Keratinocyte (primary cell): ENCODE results near the gene MYADML2. TPM values are rescaled to one million over a fixed set of nuclear protein-coding genes. Genes with fewer than 3 reads are reported as not detected.

Experiments used
- DNase-seq: peaks from one replicate; pipeline ENCODE4 v3.0.0-alpha.2; 2011; ENCODE audit warnings: low read depth, missing footprints, low spot score
- FAIRE-seq: peaks from 2 replicates; lab custom pipeline; 2011; peaks lifted over from hg19 to GRCh38; lab: Jason Lieb, UNC
- H2AFZ ChIP-seq: 2 replicates; pipeline ENCODE4 v1.6.0; 2012; ENCODE audit warnings: low read length, control low read depth, inconsistent platforms; ENCODE audit not compliant: control insufficient read depth
- H3K27ac ChIP-seq: 2 replicates; pipeline ENCODE4 v1.5.1; 2011; ENCODE audit warnings: low read length; ENCODE audit not compliant: control insufficient read depth, insufficient read depth
- H3K27me3 ChIP-seq: 3 replicates; pipeline ENCODE4 v1.6.0; 2011; ENCODE audit warnings: low read length; ENCODE audit not compliant: control insufficient read depth, insufficient read depth; ENCODE audit errors: extremely low read depth
- H3K36me3 ChIP-seq, 2 experiments: 2 replicates in 1 of 2; 3 replicates in 1 of 2; pipeline ENCODE4 v1.5.1; 2011; ENCODE audit warnings: low read length in 2 of 2, mild to moderate bottlenecking in 1 of 2; ENCODE audit not compliant: control insufficient read depth in 2 of 2, insufficient read depth in 2 of 2; ENCODE audit errors: extremely low read depth in 1 of 2
- H3K4me1 ChIP-seq: 3 replicates; pipeline ENCODE4 v1.5.1; 2011; ENCODE audit warnings: low read length; ENCODE audit not compliant: control insufficient read depth, insufficient read depth; ENCODE audit errors: extremely low read depth
- H3K4me2 ChIP-seq: 3 replicates; pipeline ENCODE4 v1.6.0; 2011; ENCODE audit warnings: low read depth, low read length; ENCODE audit not compliant: control insufficient read depth, insufficient read depth; ENCODE audit errors: extremely low read depth
- H3K4me3 ChIP-seq, 3 experiments: fragments of 200-600 bp in 1 of 3; sonication (generic) in 1 of 3; 2 replicates in 2 of 3; 3 replicates in 1 of 3; pipeline ENCODE4 v1.5.1; 2011 to 2016; ENCODE audit warnings: low read length in 3 of 3, mild to moderate bottlenecking in 3 of 3, control low read depth in 2 of 3, inconsistent platforms in 1 of 3, low read depth in 1 of 3, mixed read lengths in 1 of 3, mixed run types in 1 of 3, moderate library complexity in 1 of 3; ENCODE audit not compliant: control insufficient read depth in 2 of 3, insufficient read depth in 2 of 3; ENCODE audit errors: extremely low read depth in 1 of 3
- H3K79me2 ChIP-seq: 2 replicates; pipeline ENCODE4 v1.6.0; 2012; ENCODE audit warnings: low read length; ENCODE audit not compliant: control insufficient read depth, insufficient read depth
- H3K9ac ChIP-seq: 3 replicates; pipeline ENCODE4 v1.6.0; 2011; ENCODE audit warnings: low read length; ENCODE audit not compliant: control insufficient read depth, insufficient read depth; ENCODE audit errors: extremely low read depth
- H3K9me1 ChIP-seq: 3 replicates; pipeline ENCODE4 v1.6.0; 2011; ENCODE audit warnings: low read length; ENCODE audit not compliant: control insufficient read depth, insufficient read depth; ENCODE audit errors: extremely low read depth
- H3K9me3 ChIP-seq: 2 replicates; pipeline ENCODE4 v1.5.1; 2012; ENCODE audit warnings: low read depth, low read length; ENCODE audit not compliant: control insufficient read depth
- H4K20me1 ChIP-seq: 3 replicates; pipeline ENCODE4 v1.6.0; 2011; ENCODE audit warnings: low read length; ENCODE audit not compliant: control insufficient read depth, insufficient read depth; ENCODE audit errors: extremely low read depth
- EZH2 ChIP-seq: IDR thresholded peaks from one replicate; pipeline ENCODE4 v1.6.1; 2012; ENCODE audit warnings: inconsistent platforms, mild to moderate bottlenecking, low read length, moderate library complexity
- dilution Hi-C: fragments of 300-500 bp; cut with MboI; formaldehyde crosslinking; loops from one replicate; pipeline ENCODE4 v1.7.0; 2020; ENCODE audit warnings: low sequenced_read_pairs; ENCODE audit not compliant: extremely low pct_ligation_motif_present
- polyA plus RNA-seq, 5 experiments: library from polyadenylated mRNA; depleted of rRNA in 3 of 5; stranded (reverse) in 3 of 5; stranded (forward) in 1 of 5; unstranded in 1 of 5; fragments of >200 nt; gene quantifications; 1 replicate in 1 of 5; 2 replicates in 3 of 5; 3 replicates in 1 of 5; pipeline versions ENCODE4 v1.2.1 to v1.2.3, GENCODE V29; 2011 to 2012; ENCODE audit warnings: missing spikeins in 2 of 5, low read depth in 1 of 5, low replicate concordance in 1 of 5
- TF ChIP-seq, protein P1 (sequence below), 3 experiments: IDR thresholded peaks in 1 of 3; conservative IDR thresholded peaks in 1 of 3; optimal IDR thresholded peaks in 1 of 3; 2 replicates in 2 of 3; 3 replicates in 1 of 3; pipeline versions ENCODE3 to v1.5.1; 2011; ENCODE audit warnings: low read length in 3 of 3, mild to moderate bottlenecking in 3 of 3, moderate library complexity in 2 of 3, control low read depth in 1 of 3, inconsistent platforms in 1 of 3; ENCODE audit not compliant: insufficient read depth in 2 of 3; ENCODE audit errors: extremely low read depth in 1 of 3

Gene MYADML2
- polyA plus RNA-seq, 1 donor (not counting 4 experiments of a cell fraction or from before 2014, with no cell fraction given) = not detected

GRCh38 chr17:81993729-81994592 is 46.9 kb upstream of the MYADML2 start:
- Histone ChIP-seq H4K20me1 (no peaks in the 10 kb centered on the region), H3K9me1 (no peaks in the 10 kb centered on the region), H3K4me2 (no peak overlapping the region), H3K9ac (no peak overlapping the region), H3K36me3 (no peaks in the 10 kb centered on the region), H3K4me1 (peaks cover 14% of the 10 kb centered on the region), H3K27ac (no peak overlapping the region), H2AFZ (no peak overlapping the region), H3K79me2 (no peaks in the 10 kb centered on the region), H3K27me3 (no peaks in the 10 kb centered on the region), H3K9me3 (no peaks in the 10 kb centered on the region), H3K4me3 (no peak overlapping the region)
- dilution Hi-C loops = no loop called here
- TF ChIP-seq EZH2 = no peak
- FAIRE-seq (no peak), DNase-seq (no peak)

DNA sequence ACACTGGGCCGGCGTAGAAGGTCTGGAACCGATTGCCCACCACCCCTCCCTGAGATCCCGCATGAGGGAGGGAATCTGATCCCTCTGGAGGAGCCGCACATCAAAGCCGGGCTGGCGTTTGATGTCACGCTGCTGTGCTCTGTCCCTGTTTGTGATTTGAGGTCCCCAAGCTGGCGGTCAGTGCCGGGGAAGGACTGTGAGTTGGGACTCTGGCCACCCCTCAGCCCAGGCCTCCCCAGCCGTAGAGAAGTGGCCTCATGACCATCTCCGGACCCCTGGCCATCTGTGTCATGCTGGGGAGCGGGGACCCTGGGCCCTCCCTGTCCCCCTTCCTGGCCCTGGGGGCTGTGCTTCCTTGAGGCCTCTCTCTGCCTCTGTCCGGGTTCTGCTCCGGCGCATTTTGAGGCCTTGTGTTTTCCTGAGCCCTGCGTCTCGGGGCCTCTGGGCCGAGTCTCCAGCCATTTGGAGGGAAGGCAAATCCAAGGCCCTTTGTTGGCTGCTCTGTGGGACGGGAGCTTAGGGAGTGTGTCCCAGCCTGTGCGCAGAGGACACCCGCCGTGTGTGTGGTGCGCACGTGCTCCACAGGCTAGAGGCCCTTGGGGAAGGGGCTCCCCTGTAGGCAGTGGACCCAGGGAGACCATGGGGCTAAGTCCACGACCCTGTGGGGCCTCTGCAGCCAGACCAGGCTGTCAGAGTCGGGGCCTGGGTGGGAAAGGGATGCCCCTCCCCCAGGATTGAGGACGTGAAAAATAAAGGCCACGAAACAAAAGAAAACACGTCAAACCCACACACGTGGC is 45.5 kb upstream of the MYADML2 start:
- H3K9me1 ChIP-seq = no peaks in the 10 kb centered on the region
- H3K9ac ChIP-seq = peak overlapping the region; percentile 15
- H3K79me2 ChIP-seq = no peaks in the 10 kb centered on the region
- no peak for TF ChIP-seq EZH2
- TF ChIP-seq, protein P1, sequence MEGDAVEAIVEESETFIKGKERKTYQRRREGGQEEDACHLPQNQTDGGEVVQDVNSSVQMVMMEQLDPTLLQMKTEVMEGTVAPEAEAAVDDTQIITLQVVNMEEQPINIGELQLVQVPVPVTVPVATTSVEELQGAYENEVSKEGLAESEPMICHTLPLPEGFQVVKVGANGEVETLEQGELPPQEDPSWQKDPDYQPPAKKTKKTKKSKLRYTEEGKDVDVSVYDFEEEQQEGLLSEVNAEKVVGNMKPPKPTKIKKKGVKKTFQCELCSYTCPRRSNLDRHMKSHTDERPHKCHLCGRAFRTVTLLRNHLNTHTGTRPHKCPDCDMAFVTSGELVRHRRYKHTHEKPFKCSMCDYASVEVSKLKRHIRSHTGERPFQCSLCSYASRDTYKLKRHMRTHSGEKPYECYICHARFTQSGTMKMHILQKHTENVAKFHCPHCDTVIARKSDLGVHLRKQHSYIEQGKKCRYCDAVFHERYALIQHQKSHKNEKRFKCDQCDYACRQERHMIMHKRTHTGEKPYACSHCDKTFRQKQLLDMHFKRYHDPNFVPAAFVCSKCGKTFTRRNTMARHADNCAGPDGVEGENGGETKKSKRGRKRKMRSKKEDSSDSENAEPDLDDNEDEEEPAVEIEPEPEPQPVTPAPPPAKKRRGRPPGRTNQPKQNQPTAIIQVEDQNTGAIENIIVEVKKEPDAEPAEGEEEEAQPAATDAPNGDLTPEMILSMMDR (optimal IDR thresholded peaks at IDR 0.05 in 1 of 3, IDR thresholded peaks at IDR 0.05 in 1 of 3, conservative IDR thresholded peaks at IDR 0.05 in 1 of 3; ENCODE audit: extremely low read depth in 1 of 3, insufficient read depth in 2 of 3, low read length in 3 of 3) = no peak
- no peaks in the 10 kb centered on the region for H4K20me1 ChIP-seq
- no peak overlapping the region for H2AFZ ChIP-seq
- peak overlapping the region; percentile 62 for H3K4me2 ChIP-seq
- dilution Hi-C loops = no loop called here
- DNase-seq (no peak), FAIRE-seq (no peak)
- no peak overlapping the region for H3K4me3 ChIP-seq
- H3K36me3 ChIP-seq = no peaks in the 10 kb centered on the region
- H3K9me3 ChIP-seq = no peaks in the 10 kb centered on the region
- H3K4me1 ChIP-seq = peaks cover 14% of the 10 kb centered on the region
- H3K27me3 ChIP-seq = no peaks in the 10 kb centered on the region
- H3K27ac ChIP-seq = no peak overlapping the region
